AG04449 (cell line): ENCODE data around the gene SCEL.

ENCODE experiments used
- CTCF ChIA-PET: fragments of 350-600 bp; formaldehyde crosslinking; extraction: SDS; loops from one replicate; lab custom pipeline; 2021; ENCODE audit warnings: antibody characterized with exemption; lab: Yijun Ruan, JAX
- POLR2A ChIA-PET: fragments of 400-600, 350-600 bp; formaldehyde crosslinking; extraction: SDS; loops from one replicate; lab custom pipeline; 2020; ENCODE audit warnings: antibody characterized with exemption, inconsistent platforms; lab: Yijun Ruan, JAX
- DNase-seq: peaks from one replicate; pipeline ENCODE4 v3.0.0-alpha.2; 2010; ENCODE audit warnings: low read depth, low spot score
- H3K4me3 ChIP-seq: 2 replicates; pipeline ENCODE4 v1.5.1; 2011; ENCODE audit warnings: low read depth, mild to moderate bottlenecking, control low read depth, low read length
- CTCF ChIP-seq: IDR thresholded peaks from one replicate; pipeline ENCODE4 v1.5.1; 2011; ENCODE audit warnings: mild to moderate bottlenecking, moderate library complexity, low read length, control low read depth, inconsistent platforms; ENCODE audit not compliant: insufficient read depth; ENCODE audit errors: missing control alignments

The SCEL gene

GRCh38 chr13:77523834-77524728, 11.4 kb upstream of the SCEL start:
- no peak overlapping the region for H3K4me3 ChIP-seq
- ChIA-PET CTCF (no interaction called here), POLR2A (no interaction called here)
- no peak for TF ChIP-seq CTCF
- DNase-seq, result no peak

- no peak overlapping the region for H3K4me3 ChIP-seq
- ChIA-PET POLR2A (no interaction called here), CTCF (no interaction called here)
- DNase-seq, result no peak
- TF ChIP-seq CTCF, result no peak
Observed at GRCh38 chr13:77528414-77528813, 7.1 kb upstream of the SCEL start.

GRCh38 chr13:77528834-77529500, 6.5 kb upstream of the SCEL start:
- DNase-seq, result no peak
- no peak for TF ChIP-seq CTCF
- no peak overlapping the region for H3K4me3 ChIP-seq
- ChIA-PET CTCF (no interaction called here), POLR2A (no interaction called here)

GRCh38 chr13:77529501-77529840, 6.0 kb upstream of the SCEL start:
- DNase-seq, result no peak
- H3K4me3 ChIP-seq, result no peak overlapping the region
- TF ChIP-seq CTCF, result no peak
- ChIA-PET POLR2A (no interaction called here), CTCF (no interaction called here)

GRCh38 chr13:77530875-77531274, 4.6 kb upstream of the SCEL start:
- no peak overlapping the region for H3K4me3 ChIP-seq
- no peak for TF ChIP-seq CTCF
- ChIA-PET POLR2A (no interaction called here), CTCF (no interaction called here)
- no peak for DNase-seq

GRCh38 chr13:77532983-77533382, 2.5 kb upstream of the SCEL start:
- TF ChIP-seq CTCF, result no peak
- POLR2A ChIA-PET, result no interaction called here
- CTCF ChIA-PET, result no interaction called here
- no peak overlapping the region for H3K4me3 ChIP-seq
- DNase-seq, result no peak
